Measurements from ENCODE around the gene POLR1G. TPM values are rescaled to one million over a fixed set of nuclear protein-coding genes. Genes with fewer than 3 reads are reported as not detected.

POLR1G gene
- polyA plus RNA-seq, 1 of the 3 experiments (the other 2 are of a cell fraction), result 11.9 TPM

- TF ChIP-seq PBX3 (IDR thresholded peaks at IDR 0.05), result peak; percentile 49
- TF ChIP-seq FOXM1 (IDR thresholded peaks at IDR 0.05; ENCODE audit: low read depth), result 0 out of 2 replicates have a peak, but pooled peaks have one; percentile 22
- TF ChIP-seq ELF1 (IDR thresholded peaks at IDR 0.05), result peak; percentile 83
- no peak for TF ChIP-seq RAD21 (IDR thresholded peaks at IDR 0.05; ENCODE audit: low read length)
- no peak for TF ChIP-seq NRF1 (IDR thresholded peaks at IDR 0.05; ENCODE audit: low read depth, low read length)
- peak; percentile 63; the same call in 1 of the 2 replicates for TF ChIP-seq ZBTB33 (IDR thresholded peaks at IDR 0.05; ENCODE audit: borderline replicate concordance, low read depth)
- peak; percentile 26; the same call in 1 of the 2 replicates for TF ChIP-seq MEF2A (IDR thresholded peaks at IDR 0.05; ENCODE audit: borderline replicate concordance, low read depth)
- TF ChIP-seq JUND (IDR thresholded peaks at IDR 0.05), result peak; percentile 98
- TF ChIP-seq POLR2AphosphoS5 (IDR thresholded peaks at IDR 0.05; ENCODE audit: low read depth, low read length), result peak; percentile 78
- no peak for TF ChIP-seq USF2 (IDR thresholded peaks at IDR 0.05; ENCODE audit: borderline replicate concordance, low read depth, low read length)
- TF ChIP-seq MAX (IDR thresholded peaks at IDR 0.05; ENCODE audit: low read depth), result peak; percentile 60
- peak in 1 of 2 experiments; percentile 87; a peak in 2 of 4 replicates for TF ChIP-seq EP300 (IDR thresholded peaks at IDR 0.05; ENCODE audit: borderline replicate concordance in 1 of 2, low read depth in 1 of 2, low read length in 1 of 2)
- TF ChIP-seq TAF1 (IDR thresholded peaks at IDR 0.05; ENCODE audit: borderline replicate concordance, low read depth, low read length), result peak; percentile 58; the same call in 1 of the 2 replicates
- no peak for TF ChIP-seq RFX5 (IDR thresholded peaks at IDR 0.05; ENCODE audit: low read length)
- peak; percentile 86 for TF ChIP-seq TCF12 (IDR thresholded peaks at IDR 0.05)
- TF ChIP-seq RXRA (IDR thresholded peaks at IDR 0.05; ENCODE audit: borderline replicate concordance, low read depth), result peak; percentile 71; the same call in 1 of the 2 replicates
- TF ChIP-seq GABPA (IDR thresholded peaks at IDR 0.05; ENCODE audit: low read depth), result 0 out of 2 replicates have a peak, but pooled peaks have one; percentile 50
- no peak; the same call in 1 of the 2 replicates for TF ChIP-seq SIN3A (IDR thresholded peaks at IDR 0.05; ENCODE audit: borderline replicate concordance, low read depth, low read length)
- no peak for TF ChIP-seq GATA2 (CRISPR knock-in tag; IDR thresholded peaks at IDR 0.05)
- TF ChIP-seq RCOR1 (IDR thresholded peaks at IDR 0.05; ENCODE audit: low read length), result no peak
Measured at GRCh38 chr19:45424191-45425058, 18.0 kb downstream of the POLR1G start (continued).
